ENCODE results near the gene STARD6.

DNA sequence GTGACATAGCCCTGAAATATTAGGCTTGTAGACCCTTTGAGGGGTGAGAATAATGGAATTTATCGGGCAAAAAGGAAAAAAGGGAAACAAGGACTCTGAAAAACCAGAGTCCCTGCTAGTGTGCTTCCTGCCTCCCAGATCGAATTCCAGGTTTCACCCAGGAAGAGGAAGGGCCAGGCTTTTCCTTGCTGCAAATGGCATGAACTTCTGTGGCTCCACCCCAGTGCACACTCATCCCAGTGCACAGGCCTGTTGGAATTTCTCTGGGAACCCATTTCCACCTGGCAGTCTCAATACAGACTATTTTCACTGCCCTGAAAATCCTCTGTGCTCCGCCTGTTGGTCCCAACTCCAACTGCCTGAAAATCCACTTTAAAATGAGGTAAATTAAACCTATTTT is 30.0 kb upstream of the STARD6 start:
- TF ChIP-seq, protein P1, sequence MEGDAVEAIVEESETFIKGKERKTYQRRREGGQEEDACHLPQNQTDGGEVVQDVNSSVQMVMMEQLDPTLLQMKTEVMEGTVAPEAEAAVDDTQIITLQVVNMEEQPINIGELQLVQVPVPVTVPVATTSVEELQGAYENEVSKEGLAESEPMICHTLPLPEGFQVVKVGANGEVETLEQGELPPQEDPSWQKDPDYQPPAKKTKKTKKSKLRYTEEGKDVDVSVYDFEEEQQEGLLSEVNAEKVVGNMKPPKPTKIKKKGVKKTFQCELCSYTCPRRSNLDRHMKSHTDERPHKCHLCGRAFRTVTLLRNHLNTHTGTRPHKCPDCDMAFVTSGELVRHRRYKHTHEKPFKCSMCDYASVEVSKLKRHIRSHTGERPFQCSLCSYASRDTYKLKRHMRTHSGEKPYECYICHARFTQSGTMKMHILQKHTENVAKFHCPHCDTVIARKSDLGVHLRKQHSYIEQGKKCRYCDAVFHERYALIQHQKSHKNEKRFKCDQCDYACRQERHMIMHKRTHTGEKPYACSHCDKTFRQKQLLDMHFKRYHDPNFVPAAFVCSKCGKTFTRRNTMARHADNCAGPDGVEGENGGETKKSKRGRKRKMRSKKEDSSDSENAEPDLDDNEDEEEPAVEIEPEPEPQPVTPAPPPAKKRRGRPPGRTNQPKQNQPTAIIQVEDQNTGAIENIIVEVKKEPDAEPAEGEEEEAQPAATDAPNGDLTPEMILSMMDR (IDR thresholded peaks at IDR 0.05; ENCODE audit: low read depth, low read length): no peak
- no peak for TF ChIP-seq EZH2phosphoT487 (IDR thresholded peaks at IDR 0.05; ENCODE audit: low read depth)
